HepG2 (cell line): ENCODE data around the gene KIAA1755. TPM values are rescaled to one million over a fixed set of nuclear protein-coding genes. Genes with fewer than 3 reads are reported as not detected.
A peak's percentile ranks its signal among the peaks of the same experiment; 100 is the strongest.

Experiments
- ESRRA ChIP-seq: sonication (generic); formaldehyde crosslinking; IDR thresholded peaks from 2 replicates; pipeline ENCODE4 v1.5.1; 2020; ENCODE audit warnings: mild to moderate bottlenecking, low read depth, missing genetic modification reagents
- FOXO1 ChIP-seq: sonication (generic); formaldehyde crosslinking; IDR thresholded peaks from 2 replicates; pipeline ENCODE4 v1.4.0; 2020; ENCODE audit warnings: missing genetic modification reagents
- GLI4 ChIP-seq: sonication (generic); formaldehyde crosslinking; IDR thresholded peaks from 2 replicates; pipeline ENCODE4 v1.5.1; 2020; ENCODE audit warnings: missing genetic modification reagents, mild to moderate bottlenecking, moderate library complexity, borderline replicate concordance
- HMGA1 ChIP-seq: sonication (generic); formaldehyde crosslinking; conservative IDR thresholded peaks from 2 replicates; pipeline ENCODE4 v1.4.0; 2020; ENCODE audit warnings: missing genetic modification reagents
- KDM1A ChIP-seq: IDR thresholded peaks from 2 replicates; pipeline ENCODE4 v1.6.1; 2016; ENCODE audit warnings: missing compliant biosample characterization
- MBNL3 ChIP-seq: fragments of 250-450 bp; sonication (Bioruptor Pico); conservative IDR thresholded peaks from 2 replicates; pipeline ENCODE4 v1.8.0; 2022; ENCODE audit warnings: mild to moderate bottlenecking, inconsistent platforms
- SUZ12 ChIP-seq: fragments of 150-350 bp; IDR thresholded peaks from 2 replicates; pipeline ENCODE4 v1.6.1; 2014; ENCODE audit warnings: low read depth, low read length
- YEATS2 ChIP-seq: sonication (generic); formaldehyde crosslinking; IDR thresholded peaks from 2 replicates; pipeline ENCODE4 v1.4.0; 2020; ENCODE audit warnings: missing genetic modification reagents, borderline replicate concordance
- ZBTB34 ChIP-seq: sonication (generic); formaldehyde crosslinking; IDR thresholded peaks from 2 replicates; pipeline ENCODE4 v1.8.0; 2022; ENCODE audit warnings: mild to moderate bottlenecking, missing genetic modification reagents
- ZFP41 ChIP-seq: sonication (generic); formaldehyde crosslinking; IDR thresholded peaks from 2 replicates; pipeline ENCODE4 v1.4.0; 2020; ENCODE audit warnings: mild to moderate bottlenecking, missing genetic modification reagents, borderline replicate concordance
- ZNF335 ChIP-seq: sonication (generic); formaldehyde crosslinking; IDR thresholded peaks from 2 replicates; pipeline ENCODE4 v1.4.0; 2020; ENCODE audit warnings: missing genetic modification reagents
- ZNF550 ChIP-seq: sonication (generic); formaldehyde crosslinking; IDR thresholded peaks from 2 replicates; pipeline ENCODE4 v1.4.0; 2020; ENCODE audit warnings: mild to moderate bottlenecking, missing genetic modification reagents, borderline replicate concordance
- ZNF670 ChIP-seq: sonication (generic); formaldehyde crosslinking; IDR thresholded peaks from 2 replicates; pipeline ENCODE4 v1.8.0; 2022; ENCODE audit warnings: mild to moderate bottlenecking, missing genetic modification reagents, borderline replicate concordance
- ZNF709 ChIP-seq: sonication (generic); formaldehyde crosslinking; IDR thresholded peaks from 2 replicates; pipeline ENCODE4 v1.5.0; 2020; ENCODE audit warnings: mild to moderate bottlenecking, missing genetic modification reagents
- ZNF781 ChIP-seq: sonication (generic); formaldehyde crosslinking; IDR thresholded peaks from 2 replicates; pipeline ENCODE4 v1.5.1; 2020; ENCODE audit warnings: borderline replicate concordance, mild to moderate bottlenecking, missing genetic modification reagents; ENCODE audit errors: not compliant biosample characterization
- polyA plus RNA-seq, 8 experiments: library from polyadenylated mRNA; depleted of rRNA in 3 of 8; stranded (reverse) in 7 of 8; unstranded in 1 of 8; fragments of >200 nt; fragmentation: Illumina TruSeq in 4 of 8; extraction: Trizol in 4 of 8; gene quantifications; 2 replicates each; pipeline versions ENCODE4 v1.2.1 to v1.2.3, GENCODE V29; 2011 to 2016; ENCODE audit warnings: low read depth in 4 of 8, missing spikeins in 1 of 8, mixed read lengths in 1 of 8; ENCODE audit not compliant: insufficient read depth in 1 of 8
- total RNA-seq, 5 experiments: library from RNA; depleted of rRNA; stranded (reverse); fragments of >200 nt; fragmentation: Illumina TruSeq; extraction: Trizol; gene quantifications; 2 replicates each; pipeline ENCODE4 v1.2.3, GENCODE V29; 2016; ENCODE audit warnings: low read depth in 1 of 5
- TF ChIP-seq, protein P1 (sequence below): sonication (generic); formaldehyde crosslinking; IDR thresholded peaks from 2 replicates; pipeline ENCODE4 v1.4.0; 2020; ENCODE audit warnings: missing genetic modification reagents
- TF ChIP-seq, protein P2 (sequence below), 2 experiments: sonication (generic) in 1 of 2; formaldehyde crosslinking in 1 of 2; IDR thresholded peaks; 2 replicates each; pipeline versions ENCODE4 v1.4.0 to v1.6.1; 2016 to 2020; ENCODE audit warnings: borderline replicate concordance in 1 of 2, low read depth in 1 of 2, mild to moderate bottlenecking in 1 of 2, missing genetic modification reagents in 1 of 2
- TF ChIP-seq, protein P3 (sequence below): sonication (generic); formaldehyde crosslinking; IDR thresholded peaks from 2 replicates; pipeline ENCODE4 v1.5.1; 2020; ENCODE audit warnings: missing genetic modification reagents, mild to moderate bottlenecking, borderline replicate concordance

KIAA1755 gene
- total and polyA plus RNA-seq, 2 of the 13 experiments (the other 11 are each of a cell fraction or from before 2014, with no cell fraction given) = 0.04 TPM; not detected in 1

DNA sequence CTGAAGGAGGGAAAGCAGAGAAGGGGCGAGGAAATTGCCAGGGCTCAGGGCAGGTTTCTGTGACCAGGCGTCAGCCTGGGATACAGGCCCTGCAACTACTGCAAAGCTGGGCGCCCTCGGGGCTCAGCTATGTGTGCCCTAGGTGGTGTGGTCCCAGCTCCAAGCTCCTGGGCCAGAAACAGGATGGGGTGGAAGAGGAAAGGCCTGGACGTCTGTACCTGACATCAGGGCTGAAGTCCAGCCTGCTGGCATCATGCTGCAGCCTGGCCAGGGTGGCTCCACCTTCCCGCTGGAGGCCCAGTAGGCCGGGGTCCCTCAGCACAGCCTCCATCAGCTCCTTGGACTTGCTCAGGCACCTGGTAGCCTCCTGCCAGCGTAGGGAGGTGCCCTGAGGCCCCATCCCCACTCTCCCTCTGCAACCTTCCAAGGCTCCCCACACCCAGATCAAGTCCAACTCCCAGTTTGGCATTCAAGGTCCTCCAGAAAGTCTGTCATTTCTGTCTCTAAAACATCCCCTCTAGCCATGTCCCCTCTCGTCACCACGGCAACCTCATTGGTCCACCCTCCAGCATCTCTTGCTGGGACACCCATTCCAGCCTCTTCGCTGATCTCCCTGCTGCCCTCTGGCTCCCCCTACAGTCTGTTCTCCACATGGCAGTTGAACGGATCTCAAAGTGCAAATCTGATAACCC, 38.2 kb downstream of the KIAA1755 start (continued):
- TF ChIP-seq ESRRA = no peak
- TF ChIP-seq, protein P1, sequence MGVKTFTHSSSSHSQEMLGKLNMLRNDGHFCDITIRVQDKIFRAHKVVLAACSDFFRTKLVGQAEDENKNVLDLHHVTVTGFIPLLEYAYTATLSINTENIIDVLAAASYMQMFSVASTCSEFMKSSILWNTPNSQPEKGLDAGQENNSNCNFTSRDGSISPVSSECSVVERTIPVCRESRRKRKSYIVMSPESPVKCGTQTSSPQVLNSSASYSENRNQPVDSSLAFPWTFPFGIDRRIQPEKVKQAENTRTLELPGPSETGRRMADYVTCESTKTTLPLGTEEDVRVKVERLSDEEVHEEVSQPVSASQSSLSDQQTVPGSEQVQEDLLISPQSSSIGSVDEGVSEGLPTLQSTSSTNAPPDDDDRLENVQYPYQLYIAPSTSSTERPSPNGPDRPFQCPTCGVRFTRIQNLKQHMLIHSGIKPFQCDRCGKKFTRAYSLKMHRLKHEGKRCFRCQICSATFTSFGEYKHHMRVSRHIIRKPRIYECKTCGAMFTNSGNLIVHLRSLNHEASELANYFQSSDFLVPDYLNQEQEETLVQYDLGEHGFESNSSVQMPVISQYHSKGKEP (CRISPR knock-in tag) = no peak
- no peak for TF ChIP-seq ZNF781
- no peak; the same call in 1 of the 2 replicates for TF ChIP-seq YEATS2 (CRISPR knock-in tag)
- TF ChIP-seq, protein P2, sequence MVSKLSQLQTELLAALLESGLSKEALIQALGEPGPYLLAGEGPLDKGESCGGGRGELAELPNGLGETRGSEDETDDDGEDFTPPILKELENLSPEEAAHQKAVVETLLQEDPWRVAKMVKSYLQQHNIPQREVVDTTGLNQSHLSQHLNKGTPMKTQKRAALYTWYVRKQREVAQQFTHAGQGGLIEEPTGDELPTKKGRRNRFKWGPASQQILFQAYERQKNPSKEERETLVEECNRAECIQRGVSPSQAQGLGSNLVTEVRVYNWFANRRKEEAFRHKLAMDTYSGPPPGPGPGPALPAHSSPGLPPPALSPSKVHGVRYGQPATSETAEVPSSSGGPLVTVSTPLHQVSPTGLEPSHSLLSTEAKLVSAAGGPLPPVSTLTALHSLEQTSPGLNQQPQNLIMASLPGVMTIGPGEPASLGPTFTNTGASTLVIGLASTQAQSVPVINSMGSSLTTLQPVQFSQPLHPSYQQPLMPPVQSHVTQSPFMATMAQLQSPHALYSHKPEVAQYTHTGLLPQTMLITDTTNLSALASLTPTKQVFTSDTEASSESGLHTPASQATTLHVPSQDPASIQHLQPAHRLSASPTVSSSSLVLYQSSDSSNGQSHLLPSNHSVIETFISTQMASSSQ (IDR thresholded peaks at IDR 0.05; ENCODE audit: low read depth) = no peak
- TF ChIP-seq, protein P2 (CRISPR knock-in tag; IDR thresholded peaks at IDR 0.05; ENCODE audit: borderline replicate concordance) = no peak
- TF ChIP-seq FOXO1 = 0 out of 2 replicates have a peak, but pooled peaks have one; percentile 9
- no peak for TF ChIP-seq ZNF670 (CRISPR knock-in tag)
- TF ChIP-seq ZNF335 (CRISPR knock-in tag) = no peak
- no peak for TF ChIP-seq ZNF550
- no peak for TF ChIP-seq ZFP41 (CRISPR knock-in tag)
- no peak for TF ChIP-seq MBNL3
- no peak for TF ChIP-seq HMGA1
- no peak for TF ChIP-seq GLI4 (CRISPR knock-in tag)
- TF ChIP-seq ZBTB34 (CRISPR knock-in tag) = no peak
- no peak for TF ChIP-seq ZNF709 (CRISPR knock-in tag)
- 0 out of 2 replicates have a peak, but pooled peaks have one; percentile 32 for TF ChIP-seq KDM1A (CRISPR knock-in tag)
- TF ChIP-seq, protein P3, sequence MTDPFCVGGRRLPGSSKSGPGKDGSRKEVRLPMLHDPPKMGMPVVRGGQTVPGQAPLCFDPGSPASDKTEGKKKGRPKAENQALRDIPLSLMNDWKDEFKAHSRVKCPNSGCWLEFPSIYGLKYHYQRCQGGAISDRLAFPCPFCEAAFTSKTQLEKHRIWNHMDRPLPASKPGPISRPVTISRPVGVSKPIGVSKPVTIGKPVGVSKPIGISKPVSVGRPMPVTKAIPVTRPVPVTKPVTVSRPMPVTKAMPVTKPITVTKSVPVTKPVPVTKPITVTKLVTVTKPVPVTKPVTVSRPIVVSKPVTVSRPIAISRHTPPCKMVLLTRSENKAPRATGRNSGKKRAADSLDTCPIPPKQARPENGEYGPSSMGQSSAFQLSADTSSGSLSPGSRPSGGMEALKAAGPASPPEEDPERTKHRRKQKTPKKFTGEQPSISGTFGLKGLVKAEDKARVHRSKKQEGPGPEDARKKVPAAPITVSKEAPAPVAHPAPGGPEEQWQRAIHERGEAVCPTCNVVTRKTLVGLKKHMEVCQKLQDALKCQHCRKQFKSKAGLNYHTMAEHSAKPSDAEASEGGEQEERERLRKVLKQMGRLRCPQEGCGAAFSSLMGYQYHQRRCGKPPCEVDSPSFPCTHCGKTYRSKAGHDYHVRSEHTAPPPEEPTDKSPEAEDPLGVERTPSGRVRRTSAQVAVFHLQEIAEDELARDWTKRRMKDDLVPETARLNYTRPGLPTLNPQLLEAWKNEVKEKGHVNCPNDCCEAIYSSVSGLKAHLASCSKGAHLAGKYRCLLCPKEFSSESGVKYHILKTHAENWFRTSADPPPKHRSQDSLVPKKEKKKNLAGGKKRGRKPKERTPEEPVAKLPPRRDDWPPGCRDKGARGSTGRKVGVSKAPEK (CRISPR knock-in tag) = no peak; the same call in 1 of the 2 replicates
- 0 out of 2 replicates have a peak, but pooled peaks have one; percentile 19 for TF ChIP-seq SUZ12
